Mucosa of rectum (tissue), 2 donors: ENCODE data around the gene WSCD2.

Experiments used
- H3K27ac ChIP-seq, 2 donors: one replicate each; pipeline ENCODE4 v1.7.0; 2013; ENCODE audit warnings: inconsistent platforms in 2 of 2, low read depth in 2 of 2, low read length in 2 of 2
- H3K27me3 ChIP-seq, 2 donors: one replicate each; pipeline ENCODE4 v1.7.0; 2013; ENCODE audit warnings: low read length in 2 of 2; ENCODE audit not compliant: control insufficient read depth in 2 of 2, insufficient read depth in 2 of 2
- H3K36me3 ChIP-seq, 2 donors: one replicate each; pipeline ENCODE4 v1.7.0; 2013; ENCODE audit warnings: low read length in 2 of 2; ENCODE audit not compliant: control insufficient read depth in 2 of 2, insufficient read depth in 2 of 2
- H3K4me1 ChIP-seq, 2 donors: one replicate each; pipeline ENCODE4 v1.7.0; 2013; ENCODE audit warnings: low read length in 2 of 2, mild to moderate bottlenecking in 1 of 2; ENCODE audit not compliant: control insufficient read depth in 2 of 2, insufficient read depth in 2 of 2
- H3K4me3 ChIP-seq, 2 donors: one replicate each; pipeline ENCODE4 v1.7.0; 2013; ENCODE audit warnings: low read length in 2 of 2
- H3K9ac ChIP-seq, 2 donors: one replicate each; pipeline ENCODE4 v1.7.0; 2013; ENCODE audit warnings: low read length in 2 of 2, low read depth in 1 of 2, mild to moderate bottlenecking in 1 of 2
- H3K9me3 ChIP-seq, 2 donors: one replicate each; pipeline ENCODE4 v1.7.0; 2013; ENCODE audit warnings: low read length in 2 of 2; ENCODE audit not compliant: control insufficient read depth in 2 of 2
- donor health status: healthy.
- donor health status: Normal muscosa, but diverticular disease.

Gene WSCD2

GRCh38 chr12:108226866-108227265 lies 97.8 kb downstream of the WSCD2 start:
- no peaks in the 10 kb centered on the region for H3K4me1 ChIP-seq
- no peak overlapping the region for H3K27ac ChIP-seq
- no peaks in the 10 kb centered on the region for H3K9me3 ChIP-seq
- no peak overlapping the region for H3K4me3 ChIP-seq
- H3K27me3 ChIP-seq: no peaks in the 10 kb centered on the region
- no peaks in the 10 kb centered on the region for H3K36me3 ChIP-seq
- no peak overlapping the region for H3K9ac ChIP-seq

DNA sequence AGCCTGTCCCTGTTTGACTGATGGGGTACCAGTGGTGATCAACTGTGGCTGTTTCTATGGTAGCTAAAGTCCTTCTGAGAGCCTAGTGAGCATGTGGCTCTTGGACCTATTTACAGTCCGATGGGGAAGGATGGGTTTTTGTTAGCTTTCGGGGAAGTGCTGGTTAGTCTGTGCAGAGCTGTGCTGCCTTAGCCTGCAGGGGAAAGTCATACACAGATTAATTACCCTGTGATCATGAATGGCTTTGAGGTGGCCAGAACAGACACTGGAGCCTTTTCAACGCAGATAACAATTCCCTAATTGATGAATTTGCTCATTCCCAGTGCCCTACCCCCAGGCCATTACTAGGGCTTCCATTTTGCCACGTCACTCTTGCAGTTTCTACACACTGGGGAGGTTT lies 99.7 kb downstream of the WSCD2 start:
- H3K36me3 ChIP-seq: no peaks in the 10 kb centered on the region
- no peak overlapping the region for H3K27ac ChIP-seq
- no peak overlapping the region for H3K9ac ChIP-seq
- no peaks in the 10 kb centered on the region for H3K4me1 ChIP-seq
- H3K4me3 ChIP-seq: no peak overlapping the region
- no peaks in the 10 kb centered on the region for H3K9me3 ChIP-seq
- H3K27me3 ChIP-seq: no peaks in the 10 kb centered on the region

GRCh38 chr12:108231109-108231905 lies 102.2 kb downstream of the WSCD2 start:
- Histone ChIP-seq H3K36me3 (no peaks in the 10 kb centered on the region), H3K4me3 (no peak overlapping the region)

GRCh38 chr12:108231909-108232434 lies 102.9 kb downstream of the WSCD2 start:
- Histone ChIP-seq H3K27me3 (no peaks in the 10 kb centered on the region), H3K4me1 (no peaks in the 10 kb centered on the region), H3K27ac (no peak overlapping the region), H3K36me3 (no peaks in the 10 kb centered on the region), H3K9ac (no peak overlapping the region), H3K4me3 (no peak overlapping the region), H3K9me3 (no peaks in the 10 kb centered on the region)

More at GRCh38 chr12:108231109-108231905, 102.2 kb downstream of the WSCD2 start:
- Histone ChIP-seq H3K4me1 (no peaks in the 10 kb centered on the region), H3K27me3 (no peaks in the 10 kb centered on the region), H3K9me3 (no peaks in the 10 kb centered on the region), H3K9ac (no peak overlapping the region), H3K27ac (no peak overlapping the region)

DNA sequence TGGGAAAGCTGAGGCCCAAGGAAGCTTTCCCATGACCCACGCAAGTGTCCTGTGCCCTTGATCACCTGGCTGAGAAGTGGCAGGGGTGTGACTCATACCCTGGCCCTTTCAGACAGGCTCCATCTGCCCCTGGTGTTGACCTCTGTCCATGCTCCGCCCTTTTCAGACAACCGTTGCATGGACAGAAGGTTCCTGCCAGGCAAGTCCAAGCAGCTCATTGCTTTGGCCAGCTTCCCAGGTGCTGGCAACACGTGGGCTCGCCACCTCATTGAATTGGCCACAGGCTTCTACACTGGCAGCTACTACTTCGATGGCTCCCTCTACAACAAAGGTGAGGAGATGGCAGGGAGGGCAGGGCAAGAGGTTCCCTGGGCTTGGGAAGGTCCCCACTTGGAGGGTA lies 103.5 kb downstream of the WSCD2 start:
- H3K27ac ChIP-seq: no peak overlapping the region
- H3K27me3 ChIP-seq: no peaks in the 10 kb centered on the region
- H3K4me1 ChIP-seq: no peaks in the 10 kb centered on the region
- no peaks in the 10 kb centered on the region for H3K9me3 ChIP-seq
- no peak overlapping the region for H3K9ac ChIP-seq
- no peaks in the 10 kb centered on the region for H3K36me3 ChIP-seq
- no peak overlapping the region for H3K4me3 ChIP-seq

DNA sequence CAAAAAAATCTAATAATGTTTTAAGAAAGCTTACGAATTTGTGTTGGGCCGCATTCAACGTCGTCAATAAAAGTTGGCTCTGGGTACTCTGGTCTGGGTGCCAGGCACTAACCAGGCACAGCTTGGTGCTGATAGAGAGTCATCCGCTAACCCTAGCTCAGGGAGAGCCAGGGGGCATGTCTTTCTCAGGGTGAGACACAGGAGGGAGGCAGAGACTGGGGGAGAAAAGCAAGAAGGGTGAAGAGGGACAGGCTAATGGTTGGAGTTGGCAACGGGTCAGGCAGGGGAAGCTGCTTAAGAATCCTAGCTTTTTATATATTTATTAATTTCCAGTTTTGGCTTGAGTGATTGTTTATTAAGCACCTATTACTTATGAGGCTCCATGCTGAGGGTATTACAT lies 105.1 kb downstream of the WSCD2 start:
- Histone ChIP-seq H3K27ac (no peak overlapping the region), H3K9ac (no peak overlapping the region), H3K36me3 (no peaks in the 10 kb centered on the region), H3K27me3 (no peaks in the 10 kb centered on the region), H3K4me3 (no peak overlapping the region), H3K9me3 (no peaks in the 10 kb centered on the region), H3K4me1 (no peaks in the 10 kb centered on the region)

DNA sequence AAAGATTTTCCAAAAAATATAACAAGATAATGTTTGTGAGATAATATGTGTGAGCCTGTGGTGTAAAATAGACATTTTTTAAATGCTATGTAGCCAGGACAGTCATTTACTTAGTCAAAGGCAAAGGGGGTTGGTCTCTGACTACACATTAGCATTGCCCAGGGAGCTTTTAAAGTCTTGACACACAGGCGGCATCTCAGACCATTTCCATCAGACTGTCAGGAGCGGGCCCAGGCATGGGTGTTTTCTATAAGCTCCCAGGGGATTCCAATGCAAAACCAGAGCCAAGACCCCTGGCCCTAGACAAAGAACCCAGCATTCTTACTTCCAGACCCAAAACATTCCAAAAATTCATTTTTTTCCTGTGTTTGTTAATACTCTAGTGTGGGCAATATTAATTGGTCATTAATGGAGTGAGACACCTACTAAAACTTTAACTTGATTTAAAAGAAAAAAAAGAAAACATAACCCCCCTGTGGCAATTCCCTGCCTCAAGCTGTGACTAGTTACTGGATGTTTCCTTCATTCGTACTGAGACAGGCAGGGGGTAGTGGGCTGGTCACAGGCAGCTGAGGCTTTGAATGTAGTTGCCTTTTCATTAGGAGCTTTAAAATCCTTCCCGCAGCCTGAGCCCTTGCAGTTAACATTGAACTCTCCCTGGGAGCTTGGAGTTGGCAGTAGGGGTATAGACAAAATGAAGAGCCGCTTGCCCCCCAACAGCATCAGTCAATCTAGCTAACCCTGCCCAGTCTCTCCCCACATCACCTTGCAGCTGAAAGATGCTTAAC lies 106.3 kb downstream of the WSCD2 start:
- Histone ChIP-seq H3K9ac (no peak overlapping the region), H3K27me3 (no peaks in the 10 kb centered on the region)

GRCh38 chr12:108235985-108236263 lies 106.8 kb downstream of the WSCD2 start:
- Histone ChIP-seq H3K4me3 (no peak overlapping the region), H3K9me3 (no peaks in the 10 kb centered on the region), H3K36me3 (no peaks in the 10 kb centered on the region), H3K27me3 (no peaks in the 10 kb centered on the region), H3K27ac (no peak overlapping the region), H3K9ac (no peak overlapping the region), H3K4me1 (no peaks in the 10 kb centered on the region)

More for the DNA sequence above, 106.3 kb downstream of the WSCD2 start:
- Histone ChIP-seq H3K36me3 (no peaks in the 10 kb centered on the region), H3K4me1 (no peaks in the 10 kb centered on the region), H3K9me3 (no peaks in the 10 kb centered on the region), H3K4me3 (no peak overlapping the region), H3K27ac (no peak overlapping the region)

DNA sequence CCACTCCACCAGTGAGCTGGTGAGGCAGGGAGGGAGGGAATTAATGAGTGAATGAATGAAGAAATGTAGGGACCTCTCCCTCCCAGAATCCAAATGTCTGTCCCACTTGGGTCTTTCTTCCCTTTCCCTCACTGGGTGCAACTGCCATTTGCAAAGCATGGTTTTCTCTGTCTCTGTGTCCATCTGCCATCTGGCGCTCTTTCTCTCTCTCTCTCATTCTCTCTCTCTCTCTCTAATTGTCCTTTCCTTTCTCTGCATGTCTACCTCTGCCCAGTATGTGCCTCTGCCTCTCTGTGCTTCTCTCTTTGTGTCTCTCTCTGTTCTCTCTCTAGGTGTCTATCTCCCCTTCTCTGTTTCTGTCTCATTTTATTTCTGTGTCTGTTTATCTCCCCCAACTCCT lies 107.3 kb downstream of the WSCD2 start:
- no peaks in the 10 kb centered on the region for H3K36me3 ChIP-seq
- H3K4me1 ChIP-seq: no peaks in the 10 kb centered on the region
- no peak overlapping the region for H3K9ac ChIP-seq
- H3K27ac ChIP-seq: no peak overlapping the region
- no peak overlapping the region for H3K4me3 ChIP-seq
- no peaks in the 10 kb centered on the region for H3K27me3 ChIP-seq
- H3K9me3 ChIP-seq: no peaks in the 10 kb centered on the region

DNA sequence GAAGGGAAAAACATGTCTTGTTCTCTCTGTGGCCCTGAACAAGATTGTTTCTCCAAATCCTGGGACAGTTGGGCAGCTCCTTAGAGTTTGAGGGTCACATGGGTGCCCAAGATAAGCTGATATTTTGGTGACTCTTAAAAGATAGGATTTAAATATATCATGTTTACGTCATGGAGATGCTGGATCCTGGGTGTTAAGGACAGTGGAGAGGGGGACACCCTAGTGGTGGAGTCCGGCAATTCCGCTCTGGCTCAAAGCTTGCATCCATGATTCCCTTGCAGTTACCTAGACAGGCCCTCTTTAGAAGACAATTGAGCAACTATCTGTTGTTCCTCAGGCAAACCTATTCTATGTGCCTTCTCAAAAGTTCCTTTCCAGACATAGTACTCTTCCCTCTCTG lies 108.2 kb downstream of the WSCD2 start:
- H3K9ac ChIP-seq: no peak overlapping the region
- no peaks in the 10 kb centered on the region for H3K9me3 ChIP-seq
- no peak overlapping the region for H3K27ac ChIP-seq
- H3K27me3 ChIP-seq: no peaks in the 10 kb centered on the region
- H3K4me3 ChIP-seq: no peak overlapping the region
- no peaks in the 10 kb centered on the region for H3K36me3 ChIP-seq
- H3K4me1 ChIP-seq: no peaks in the 10 kb centered on the region
